Mesendoderm (in vitro differentiated cells): ENCODE data around the gene CNTROB.

ENCODE experiments used
- DNase-seq: peaks from one replicate; pipeline ENCODE4 v3.0.0; 2013
- H2AK5ac ChIP-seq: 2 replicates; pipeline ENCODE4 v1.6.1; 2013; ENCODE audit warnings: low read length, inconsistent platforms
- H2BK120ac ChIP-seq: 2 replicates; pipeline ENCODE4 v1.6.1; 2013; ENCODE audit warnings: low read depth, mild to moderate bottlenecking, low read length, moderate library complexity, mixed read lengths
- H2BK15ac ChIP-seq: replicated peaks from 2 replicates; pipeline ENCODE4 v1.6.1; 2013; ENCODE audit warnings: low read depth, mild to moderate bottlenecking, moderate library complexity
- H2BK5ac ChIP-seq: 2 replicates; pipeline ENCODE4 v1.6.1; 2013; ENCODE audit warnings: low read length, inconsistent platforms
- H3K18ac ChIP-seq: 2 replicates; pipeline ENCODE4 v1.6.1; 2013; ENCODE audit warnings: mild to moderate bottlenecking, low read length, mixed read lengths
- H3K23ac ChIP-seq: one replicate; pipeline ENCODE4 v1.6.1; 2013; ENCODE audit warnings: low read length
- H3K27ac ChIP-seq: 2 replicates; pipeline ENCODE4 v1.5.1; 2013; ENCODE audit warnings: low read depth, mild to moderate bottlenecking, inconsistent platforms, low read length, moderate library complexity
- H3K27me3 ChIP-seq: 2 replicates; pipeline ENCODE4 v1.6.1; 2013; ENCODE audit warnings: low read length, control low read depth, mild to moderate bottlenecking, inconsistent platforms; ENCODE audit not compliant: insufficient read depth, poor library complexity
- H3K36me3 ChIP-seq: 2 replicates; pipeline ENCODE4 v1.6.1; 2013; ENCODE audit warnings: low read length, inconsistent platforms; ENCODE audit not compliant: control insufficient read depth, insufficient read depth
- H3K4ac ChIP-seq: one replicate; pipeline ENCODE4 v1.6.1; 2013; ENCODE audit warnings: low read depth, mild to moderate bottlenecking, low read length, moderate library complexity
- H3K4me1 ChIP-seq: 2 replicates; pipeline ENCODE4 v1.6.1; 2013; ENCODE audit warnings: low read depth, low read length, inconsistent platforms; ENCODE audit not compliant: control insufficient read depth
- H3K4me2 ChIP-seq: 2 replicates; pipeline ENCODE4 v1.6.1; 2013; ENCODE audit warnings: low read length
- H3K4me3 ChIP-seq: 2 replicates; pipeline ENCODE4 v1.5.1; 2013; ENCODE audit warnings: mild to moderate bottlenecking, low read length
- H3K56ac ChIP-seq: one replicate; pipeline ENCODE4 v1.6.1; 2013; ENCODE audit warnings: low read length
- H3K79me1 ChIP-seq: 2 replicates; pipeline ENCODE4 v1.6.1; 2013; ENCODE audit warnings: low read length, inconsistent platforms
- H3K79me2 ChIP-seq: 2 replicates; pipeline ENCODE4 v1.6.1; 2013; ENCODE audit warnings: mild to moderate bottlenecking, low read length; ENCODE audit not compliant: control insufficient read depth, insufficient read depth
- H3K9ac ChIP-seq: 2 replicates; pipeline ENCODE4 v1.6.1; 2013; ENCODE audit warnings: low read length, inconsistent platforms
- H4K5ac ChIP-seq: one replicate; pipeline ENCODE4 v1.6.1; 2013; ENCODE audit warnings: low read length
- H4K8ac ChIP-seq: one replicate; pipeline ENCODE4 v1.6.1; 2013; ENCODE audit warnings: low read depth, mild to moderate bottlenecking, control low read depth, low read length, moderate library complexity
- WGBS: extraction: QIAGEN DNeasy Blood & Tissue Kit; methylation state at CpG from one replicate; pipeline ENCODE4 v1.1.7; 2013; ENCODE audit warnings: low lambda C conversion rate, missing lambda C conversion rate; ENCODE audit not compliant: insufficient coverage; ENCODE audit errors: extremely low coverage; 5-methylcytosine and 5-hydroxymethylcytosine counted together

CNTROB gene

DNA sequence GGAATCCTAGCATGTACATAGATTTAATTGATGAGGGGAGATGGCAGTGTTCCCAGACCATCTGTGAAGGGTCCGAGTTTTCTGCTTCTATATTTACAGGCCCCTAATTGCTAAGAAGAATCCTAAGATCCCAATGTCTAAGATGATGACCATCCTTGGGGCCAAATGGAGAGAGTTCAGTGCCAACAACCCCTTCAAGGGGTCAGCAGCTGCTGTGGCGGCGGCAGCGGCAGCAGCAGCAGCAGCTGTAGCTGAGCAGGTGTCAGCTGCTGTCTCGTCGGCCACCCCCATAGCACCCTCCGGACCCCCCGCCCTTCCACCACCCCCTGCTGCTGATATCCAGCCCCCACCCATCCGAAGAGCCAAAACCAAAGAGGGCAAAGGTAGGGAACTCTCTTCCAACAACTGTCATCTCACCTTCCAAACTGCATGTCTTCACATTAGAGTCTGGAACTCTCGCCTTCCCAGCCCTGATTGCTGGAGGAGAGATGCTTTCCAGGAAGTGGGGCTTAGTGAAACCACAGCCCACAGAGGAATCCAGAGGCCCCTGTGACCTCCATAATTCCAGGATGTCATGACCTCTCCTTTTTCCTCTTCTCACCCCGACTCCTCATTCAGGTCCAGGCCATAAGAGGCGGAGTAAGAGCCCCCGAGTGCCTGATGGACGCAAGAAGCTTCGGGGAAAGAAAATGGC, 38.7 kb upstream of the CNTROB start:
- no peaks in the 10 kb centered on the region for H3K27me3 ChIP-seq
- no peak overlapping the region for H4K8ac ChIP-seq
- WGBS: no CpG with 5 or more reads among the region's 15 CpGs
- no peak overlapping the region for H3K4me3 ChIP-seq
- peaks cover 6% of the 10 kb centered on the region for H3K36me3 ChIP-seq
- H3K27ac ChIP-seq: no peak overlapping the region
- H3K4me1 ChIP-seq: peaks cover 6% of the 10 kb centered on the region
- DNase-seq: no peak
- no peak overlapping the region for H3K9ac ChIP-seq
- no peak overlapping the region for H3K23ac ChIP-seq
- peaks cover 3% of the 10 kb centered on the region for H3K79me1 ChIP-seq
- no peak overlapping the region for H3K4me2 ChIP-seq
- no peak overlapping the region for H2BK15ac ChIP-seq
- peaks cover 1% of the 10 kb centered on the region for H3K79me2 ChIP-seq
- no peak overlapping the region for H2BK120ac ChIP-seq
- no peak overlapping the region for H2AK5ac ChIP-seq
- H4K5ac ChIP-seq: no peak overlapping the region
- H3K4ac ChIP-seq: no peak overlapping the region
- no peak overlapping the region for H2BK5ac ChIP-seq
- no peak overlapping the region for H3K18ac ChIP-seq
- no peak overlapping the region for H3K56ac ChIP-seq

DNA sequence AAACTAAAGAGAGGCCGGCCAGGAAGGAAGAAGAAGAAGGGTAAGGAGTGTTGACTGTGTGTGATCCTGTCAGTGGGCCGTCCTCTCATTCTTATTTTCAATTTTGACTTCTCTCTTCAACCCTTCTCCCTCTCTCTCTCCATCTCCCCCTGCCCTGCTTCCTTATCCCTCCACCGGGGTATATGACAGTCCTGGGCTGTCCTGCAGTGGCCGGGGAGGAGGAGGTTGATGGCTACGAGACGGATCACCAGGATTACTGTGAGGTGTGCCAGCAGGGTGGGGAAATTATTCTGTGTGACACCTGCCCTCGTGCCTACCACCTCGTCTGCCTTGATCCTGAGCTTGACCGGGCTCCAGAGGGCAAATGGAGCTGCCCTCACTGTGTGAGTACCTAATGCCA, 37.8 kb upstream of the CNTROB start:
- DNase-seq: no peak
- H3K27ac ChIP-seq: no peak overlapping the region

DNA sequence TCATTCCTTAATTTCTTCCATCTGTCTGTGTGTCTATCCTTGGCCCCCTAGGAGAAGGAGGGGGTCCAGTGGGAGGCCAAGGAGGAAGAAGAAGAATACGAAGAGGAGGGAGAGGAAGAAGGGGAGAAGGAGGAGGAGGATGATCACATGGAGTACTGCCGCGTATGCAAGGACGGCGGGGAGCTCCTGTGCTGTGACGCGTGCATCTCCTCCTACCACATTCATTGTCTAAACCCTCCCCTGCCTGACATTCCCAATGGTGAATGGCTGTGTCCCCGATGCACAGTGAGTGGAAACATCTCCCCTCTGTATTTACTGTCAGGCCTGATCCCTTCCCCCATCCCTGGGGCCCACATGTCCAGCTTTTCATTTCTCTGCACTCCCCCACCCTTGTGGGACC, 37.1 kb upstream of the CNTROB start:
- H3K4me3 ChIP-seq: no peak overlapping the region
- H3K79me1 ChIP-seq: no peaks in the 10 kb centered on the region
- no peaks in the 10 kb centered on the region for H3K4me1 ChIP-seq
- no peaks in the 10 kb centered on the region for H3K27me3 ChIP-seq
- no peak overlapping the region for H4K5ac ChIP-seq
- H2BK15ac ChIP-seq: no peak overlapping the region
- no peak overlapping the region for H4K8ac ChIP-seq
- DNase-seq: no peak
- no peak overlapping the region for H2AK5ac ChIP-seq
- no peak overlapping the region for H3K4ac ChIP-seq
- H2BK120ac ChIP-seq: no peak overlapping the region
- H3K56ac ChIP-seq: no peak overlapping the region
- no peak overlapping the region for H2BK5ac ChIP-seq
- H3K23ac ChIP-seq: no peak overlapping the region
- H3K18ac ChIP-seq: no peak overlapping the region
- H3K27ac ChIP-seq: no peak overlapping the region
- H3K9ac ChIP-seq: no peak overlapping the region
- H3K36me3 ChIP-seq: peaks cover 6% of the 10 kb centered on the region
- no peaks in the 10 kb centered on the region for H3K79me2 ChIP-seq
- H3K4me2 ChIP-seq: no peak overlapping the region
- WGBS: no CpG with 5 or more reads among the region's 8 CpGs

More for the DNA sequence above, 37.8 kb upstream of the CNTROB start:
- no peak overlapping the region for H3K18ac ChIP-seq
- no peak overlapping the region for H3K9ac ChIP-seq
- H3K4me2 ChIP-seq: no peak overlapping the region
- H2AK5ac ChIP-seq: no peak overlapping the region
- no peaks in the 10 kb centered on the region for H3K79me2 ChIP-seq
- no peak overlapping the region for H2BK15ac ChIP-seq
- WGBS: no CpG with 5 or more reads among the region's 9 CpGs
- H2BK5ac ChIP-seq: no peak overlapping the region
- H3K4me3 ChIP-seq: no peak overlapping the region
- H3K56ac ChIP-seq: no peak overlapping the region
- no peak overlapping the region for H2BK120ac ChIP-seq
- H3K79me1 ChIP-seq: no peaks in the 10 kb centered on the region
- H4K8ac ChIP-seq: no peak overlapping the region
- no peaks in the 10 kb centered on the region for H3K27me3 ChIP-seq
- H3K4me1 ChIP-seq: no peaks in the 10 kb centered on the region
- peaks cover 6% of the 10 kb centered on the region for H3K36me3 ChIP-seq
- no peak overlapping the region for H3K4ac ChIP-seq
- no peak overlapping the region for H4K5ac ChIP-seq
- no peak overlapping the region for H3K23ac ChIP-seq

DNA sequence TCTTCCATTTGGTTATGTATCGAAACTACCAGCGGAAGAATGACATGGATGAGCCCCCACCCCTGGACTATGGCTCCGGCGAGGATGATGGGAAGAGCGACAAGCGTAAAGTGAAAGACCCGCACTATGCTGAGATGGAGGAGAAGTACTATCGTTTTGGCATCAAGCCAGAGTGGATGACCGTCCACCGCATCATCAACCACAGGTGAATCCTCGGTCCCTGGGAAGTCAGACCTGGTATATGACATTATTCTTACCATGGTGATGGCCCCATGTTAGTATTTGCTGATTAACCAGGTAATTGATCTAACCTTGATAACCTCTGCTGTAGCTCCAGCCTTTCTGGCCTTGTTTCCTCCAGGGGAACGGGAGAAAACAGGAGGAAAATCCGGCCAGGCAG, 34.9 kb upstream of the CNTROB start:
- Histone ChIP-seq H3K4me1 (no peaks in the 10 kb centered on the region), H3K79me1 (no peaks in the 10 kb centered on the region), H3K79me2 (no peaks in the 10 kb centered on the region), H3K36me3 (peaks cover 6% of the 10 kb centered on the region), H4K8ac (no peak overlapping the region), H3K4me2 (no peak overlapping the region), H4K5ac (no peak overlapping the region), H2BK5ac (no peak overlapping the region), H3K9ac (no peak overlapping the region), H2AK5ac (no peak overlapping the region), H3K27me3 (no peaks in the 10 kb centered on the region), H3K27ac (no peak overlapping the region), H3K23ac (no peak overlapping the region), H3K56ac (no peak overlapping the region), H3K4me3 (no peak overlapping the region), H2BK15ac (no peak overlapping the region), H2BK120ac (no peak overlapping the region), H3K4ac (no peak overlapping the region), H3K18ac (no peak overlapping the region)
- WGBS: no CpG with 5 or more reads among the region's 13 CpGs
- DNase-seq: no peak

DNA sequence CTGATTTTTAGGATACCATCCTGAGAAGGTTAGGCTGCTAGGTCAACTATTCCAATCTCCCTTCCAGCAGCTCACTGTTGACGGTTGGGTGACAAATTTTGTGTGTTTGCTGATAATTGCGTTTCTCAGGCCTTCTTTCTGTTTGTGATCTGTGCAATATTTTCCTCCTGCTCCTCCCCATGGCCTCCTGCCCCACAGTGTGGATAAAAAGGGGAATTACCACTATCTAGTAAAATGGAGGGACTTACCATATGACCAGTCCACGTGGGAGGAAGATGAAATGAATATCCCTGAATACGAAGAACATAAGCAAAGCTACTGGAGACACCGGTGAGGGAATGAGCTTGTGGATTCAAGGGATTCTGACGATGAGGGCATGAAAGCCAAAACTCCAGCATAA, 34.2 kb upstream of the CNTROB start:
- H3K36me3 ChIP-seq: peaks cover 9% of the 10 kb centered on the region
- WGBS: no CpG with 5 or more reads among the region's 6 CpGs

More for the DNA sequence above, 34.2 kb upstream of the CNTROB start:
- Histone ChIP-seq H3K4ac (no peak overlapping the region), H3K56ac (no peak overlapping the region), H2BK15ac (no peak overlapping the region), H2BK5ac (no peak overlapping the region), H3K27ac (no peak overlapping the region), H3K4me3 (no peak overlapping the region), H3K4me2 (no peak overlapping the region), H3K79me1 (no peaks in the 10 kb centered on the region), H3K9ac (no peak overlapping the region), H2BK120ac (no peak overlapping the region), H3K4me1 (no peaks in the 10 kb centered on the region), H4K8ac (no peak overlapping the region), H4K5ac (no peak overlapping the region), H3K27me3 (no peaks in the 10 kb centered on the region), H3K79me2 (no peaks in the 10 kb centered on the region), H3K18ac (no peak overlapping the region), H2AK5ac (no peak overlapping the region), H3K23ac (no peak overlapping the region)
- DNase-seq: no peak
